Activated effector memory CD4-positive, alpha-beta T cell treated with anti-CD3 and anti-CD28 coated beads, Interleukin-2, amount 50 U/mL, for 16 hours (primary cell): Measurements from ENCODE around the gene C1orf52.

Experiments used
- DNase-seq: peaks from one replicate; pipeline ENCODE4 v3.0.0-alpha.2; 2020

Gene C1orf52

GRCh38 chr1:85229574-85230097 is 29.8 kb downstream of the C1orf52 start:
- no peak for DNase-seq

DNA sequence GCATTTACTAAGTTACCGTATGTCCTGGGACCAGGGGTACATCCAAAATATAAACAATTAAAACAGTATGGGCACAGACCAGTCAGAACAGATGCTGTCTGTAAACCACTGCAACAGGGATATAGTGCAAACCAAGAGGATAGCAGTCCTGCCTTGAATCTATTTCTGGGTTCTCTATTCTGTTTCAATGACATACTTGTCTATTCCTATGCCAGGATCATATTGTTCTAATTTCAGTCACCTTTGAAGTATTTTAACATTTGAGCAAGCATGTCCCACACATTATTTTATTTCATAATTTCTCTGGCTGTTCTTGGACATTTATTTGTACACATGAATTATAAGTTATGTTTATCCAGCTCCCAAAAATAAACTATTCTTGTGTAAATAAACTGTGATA is 30.5 kb downstream of the C1orf52 start:
- no peak for DNase-seq

GRCh38 chr1:85225624-85226380 is 33.7 kb downstream of the C1orf52 start:
- no peak for DNase-seq

- no peak for DNase-seq
Measured at GRCh38 chr1:85224734-85225623, 34.5 kb downstream of the C1orf52 start.

DNA sequence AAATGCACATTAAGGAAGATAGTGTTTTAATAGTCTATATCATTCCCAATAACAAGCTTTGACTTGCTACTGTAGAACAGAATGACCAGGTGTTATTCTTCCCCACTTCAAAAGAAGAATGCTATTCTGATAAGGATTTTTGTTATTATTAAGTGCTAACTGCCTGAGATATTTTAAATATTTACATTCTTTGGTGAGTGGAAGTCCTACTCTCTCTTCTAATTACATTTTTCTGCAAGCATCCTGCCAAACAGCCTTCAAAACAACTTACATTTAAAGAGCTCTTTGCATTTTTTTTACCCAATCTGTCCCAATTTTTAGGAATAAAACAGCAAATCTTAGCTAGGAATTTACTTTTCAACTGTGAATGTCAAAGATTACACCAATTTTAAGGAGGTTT is 35.2 kb downstream of the C1orf52 start:
- DNase-seq: no peak

DNA sequence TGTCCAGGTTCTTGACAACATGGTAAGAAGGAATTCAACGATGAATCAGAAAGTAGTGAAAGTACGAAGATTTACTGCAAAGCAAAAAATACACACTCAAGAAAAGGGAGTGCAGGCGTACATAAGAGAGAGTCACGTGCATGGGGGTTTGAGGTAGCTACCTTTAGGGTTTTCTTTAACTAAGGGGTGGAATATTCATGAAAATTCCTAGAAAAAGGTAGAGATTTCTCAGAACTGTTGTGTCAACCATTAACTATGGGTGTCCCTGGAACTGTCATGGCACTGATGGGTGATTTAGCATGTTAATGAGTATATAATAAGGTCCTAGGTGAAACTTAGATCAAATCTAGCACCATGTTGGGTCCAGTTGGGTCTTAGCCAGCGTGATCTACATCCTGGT is 36.1 kb downstream of the C1orf52 start:
- no peak for DNase-seq

DNA sequence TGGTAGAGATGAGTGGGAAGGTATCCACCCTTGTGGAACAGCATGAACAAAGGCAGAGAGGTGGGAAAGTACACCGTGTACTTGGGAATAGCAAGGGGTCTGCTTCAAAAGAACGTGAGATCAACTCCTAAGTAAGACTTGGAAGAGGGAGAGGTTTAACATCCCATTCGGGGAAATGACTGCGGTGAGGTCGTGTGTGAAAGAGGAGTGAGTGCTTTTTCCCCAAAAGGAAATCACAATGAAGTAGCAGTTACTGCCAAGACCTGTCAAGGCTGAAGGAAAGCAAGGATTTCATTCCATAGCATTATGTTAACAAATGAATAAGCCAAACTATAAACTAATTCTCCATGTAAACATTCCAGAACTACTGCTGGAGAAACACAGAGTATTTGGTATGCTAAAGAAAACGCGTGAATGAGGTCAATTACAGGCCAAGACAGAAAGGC is 38.7 kb downstream of the C1orf52 start:
- DNase-seq: no peak

DNA sequence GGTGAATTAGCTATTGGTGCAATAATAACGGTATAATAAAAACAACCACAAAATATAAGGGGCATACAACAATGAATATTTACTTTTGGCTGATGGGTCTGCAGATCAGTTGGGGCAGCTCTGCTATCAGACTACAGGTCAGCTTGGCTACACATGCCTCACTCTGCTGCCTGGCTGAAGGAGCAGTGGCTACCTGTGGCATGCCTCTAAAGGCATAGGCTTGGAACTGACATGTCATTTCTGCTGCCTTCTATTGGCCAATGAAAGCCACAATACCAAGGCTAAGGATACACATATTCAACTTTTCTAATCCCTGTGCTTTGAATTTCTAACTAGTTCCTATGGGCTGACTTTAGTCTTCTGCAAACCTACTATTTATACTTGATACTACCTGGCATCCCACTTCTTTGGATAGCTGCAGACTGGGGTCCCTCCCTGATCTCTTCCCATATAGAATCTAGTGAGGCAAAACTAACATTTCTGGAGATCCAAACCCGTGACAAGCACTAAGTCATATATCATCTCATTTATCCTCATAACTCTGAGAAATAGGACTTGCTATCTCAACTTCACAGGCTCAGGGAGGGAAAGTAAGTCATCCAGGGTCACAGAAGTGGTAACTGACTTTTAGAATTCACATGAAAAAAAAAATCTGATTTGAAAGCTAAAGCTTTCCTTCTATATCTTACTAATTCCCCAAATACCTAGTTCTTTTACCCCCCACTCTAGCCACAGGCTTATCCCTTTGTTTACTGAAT is 39.4 kb downstream of the C1orf52 start:
- DNase-seq: no peak

DNA sequence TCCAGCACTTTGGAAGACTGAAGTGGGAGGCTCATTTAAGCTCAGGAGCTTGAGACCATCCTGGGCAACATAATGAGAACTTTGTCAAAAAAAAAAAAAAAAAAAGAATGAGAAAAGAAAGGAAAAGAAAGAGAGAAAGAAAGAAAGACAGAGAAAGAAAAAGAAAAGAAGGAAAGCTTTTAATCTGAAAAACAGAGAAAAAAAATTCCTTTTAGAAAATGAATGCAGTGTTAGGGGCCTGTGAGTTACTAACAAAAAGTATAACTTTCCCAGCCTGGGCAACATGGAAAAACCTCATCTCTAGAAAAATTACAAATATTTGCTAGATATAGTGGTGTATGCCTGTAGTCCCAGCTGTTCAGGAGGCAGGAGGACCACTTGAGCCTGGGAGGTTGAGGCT is 42.8 kb downstream of the C1orf52 start:
- DNase-seq: no peak

DNA sequence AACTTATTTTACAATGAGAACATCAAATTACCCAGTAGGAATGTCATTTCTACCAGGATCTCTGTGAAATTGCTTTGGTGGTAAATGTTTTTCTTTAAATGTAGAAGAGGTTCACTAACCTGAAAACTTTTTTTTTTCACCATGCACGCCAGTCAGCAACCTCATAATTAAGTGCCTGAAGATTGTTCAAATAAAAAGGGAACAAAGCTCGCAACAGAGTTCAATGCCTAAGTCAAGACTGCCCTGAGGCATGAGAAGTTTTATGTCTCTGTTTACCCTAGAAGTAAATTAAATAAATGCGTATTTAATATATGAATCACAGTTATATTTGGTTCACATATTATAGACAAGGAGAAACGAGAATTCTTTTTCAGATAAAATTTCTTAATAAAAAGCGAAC is 44.8 kb downstream of the C1orf52 start:
- DNase-seq: no peak

GRCh38 chr1:85208488-85208887 is 51.0 kb downstream of the C1orf52 start:
- DNase-seq: no peak

- DNase-seq: no peak
Measured at GRCh38 chr1:85203573-85204171, 55.8 kb downstream of the C1orf52 start.

DNA sequence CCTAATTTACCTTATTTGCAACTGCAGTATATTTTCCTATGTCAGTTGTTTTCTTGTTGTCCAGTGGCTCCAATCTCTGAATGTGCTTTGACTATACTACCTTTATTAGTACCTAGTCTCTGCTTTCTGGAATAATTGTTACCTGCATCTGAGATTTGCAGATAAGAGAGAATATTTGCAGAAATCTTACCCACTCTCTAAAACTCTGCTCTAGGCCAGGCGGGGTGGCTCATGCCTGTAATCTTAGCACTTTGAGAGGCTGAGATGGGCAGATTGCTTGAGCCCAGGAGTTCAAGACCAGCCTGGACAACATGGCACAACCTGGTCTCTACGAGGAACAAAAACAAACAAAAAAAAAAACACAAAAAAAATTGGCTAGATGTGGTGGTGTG is 56.6 kb downstream of the C1orf52 start:
- DNase-seq: no peak

DNA sequence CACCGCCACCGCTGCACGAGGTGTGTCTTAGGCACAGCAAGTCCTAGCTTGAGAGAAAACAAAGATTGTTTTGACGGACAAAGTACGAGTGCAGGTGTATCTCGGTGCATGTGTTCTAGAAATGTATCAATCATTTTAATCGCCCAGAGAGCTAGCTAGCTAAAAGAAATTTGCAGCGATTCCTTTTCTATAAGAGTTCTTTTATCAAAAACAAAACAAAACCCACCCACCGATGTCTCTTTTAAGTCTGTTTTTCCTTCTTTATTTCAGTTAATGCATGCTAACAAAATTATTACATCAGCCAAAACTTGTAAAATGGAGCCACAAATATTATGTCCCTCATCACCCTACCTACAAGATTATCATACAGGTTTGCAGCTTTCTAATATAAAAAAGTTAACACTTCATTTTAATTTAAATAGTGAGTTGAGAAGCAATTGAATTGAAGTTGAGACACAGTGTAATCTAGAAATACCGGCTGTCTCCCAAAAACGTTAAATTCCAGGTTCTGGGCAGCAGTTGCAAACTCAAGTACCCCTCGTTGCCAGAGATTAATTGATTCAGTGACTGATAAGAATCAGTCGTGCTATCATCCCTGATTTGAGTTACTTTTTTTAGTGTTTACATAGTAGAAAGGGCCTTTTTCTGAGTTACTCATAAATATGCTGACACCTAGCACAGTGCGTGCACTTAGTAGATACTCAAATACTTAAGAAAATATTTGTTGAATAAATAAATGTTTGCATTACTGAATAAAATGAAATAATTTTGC is 57.2 kb downstream of the C1orf52 start:
- no peak for DNase-seq

GRCh38 chr1:85201340-85202091 is 57.9 kb downstream of the C1orf52 start:
- DNase-seq: peak; percentile 87

DNA sequence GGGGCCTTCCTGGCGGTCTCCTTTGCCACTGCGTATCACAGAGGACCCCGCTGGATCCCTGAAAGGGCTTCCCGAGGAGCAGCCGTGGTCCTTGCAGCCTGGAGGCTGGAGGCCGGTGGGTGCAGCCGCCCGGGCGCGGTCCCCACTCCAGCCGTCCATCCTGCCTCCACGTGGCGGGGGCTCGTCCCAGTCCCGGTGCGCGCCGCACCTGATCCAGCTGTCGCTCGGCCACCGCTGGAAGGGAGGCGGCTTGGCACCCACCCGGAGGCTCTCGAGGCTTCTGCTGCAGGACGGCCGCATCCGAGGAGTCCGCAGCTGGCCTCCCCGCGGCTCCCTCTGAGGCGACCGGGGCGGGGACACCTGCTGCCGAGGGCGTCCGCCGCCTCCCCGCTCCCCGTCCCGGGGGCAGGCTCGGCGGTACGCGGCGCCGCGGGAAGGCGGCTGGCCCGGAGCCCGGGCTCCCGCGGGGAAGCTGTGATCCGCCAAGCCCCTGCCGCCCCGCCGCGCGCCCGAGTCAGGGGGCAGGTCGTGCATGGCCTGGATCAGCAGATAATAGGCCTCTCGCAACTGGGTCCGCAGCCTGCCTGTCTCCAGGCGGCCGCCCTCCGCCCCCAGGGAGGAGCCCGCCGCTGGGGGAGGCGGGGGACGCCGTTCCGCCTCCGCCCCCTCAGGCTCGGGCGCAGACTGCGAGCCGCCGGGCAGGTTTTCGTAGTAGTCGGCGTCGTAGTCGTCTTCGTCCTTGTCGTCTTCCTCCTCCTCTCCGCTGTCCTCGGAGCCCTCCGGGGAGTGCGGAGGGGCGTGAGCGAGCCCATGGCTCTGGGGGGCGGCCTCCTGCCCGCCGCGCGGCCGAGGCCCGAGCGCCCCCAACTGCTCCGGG is 58.8 kb downstream of the C1orf52 start, which contains the start of gene SYDE2:
TSS of gene SYDE2 (minus strand) at position 554 of the 877 bp plus-strand sequence. CDS start at position 534, 20 bp downstream.
- peak; percentile 90 for DNase-seq
